Frontal cortex (tissue), 4 donors: ENCODE measurements around the gene CHST15. TPM values are rescaled to one million over a fixed set of nuclear protein-coding genes. Genes with fewer than 3 reads are reported as not detected.

ENCODE experiments used
- DNase-seq, 2 donors: peaks; one replicate each; pipeline ENCODE4 v3.0.0; 2012; ENCODE audit warnings: low spot score in 2 of 2
- FAIRE-seq: peaks from 2 replicates; lab custom pipeline; 2012; peaks lifted over from hg19 to GRCh38; lab: Jason Lieb, UNC
- total RNA-seq: library from RNA; depleted of rRNA; stranded (reverse); fragments of >200 nt; gene quantifications from one replicate; pipeline ENCODE4 v1.2.3, GENCODE V29; 2014
- donor health status: control.
- donor health status: control.
- donor health status: control.

The CHST15 gene
- 48.9 TPM for total RNA-seq

- DNase-seq (peak; percentile 56 to 63), FAIRE-seq (no peak)
These were observed at the start of gene CHST15 for GRCh38 chr10:124092860-124093773. Gene CHST15 (minus strand): TSS chr10:124093598. CDS start chr10:124046212, 47,386 bp downstream.

GRCh38 chr10:124142960-124143359 lies 49.6 kb upstream of the CHST15 start:
- DNase-seq (no peak), FAIRE-seq (no peak)

GRCh38 chr10:124142006-124142739 lies 48.8 kb upstream of the CHST15 start:
- FAIRE-seq, result no peak

GRCh38 chr10:124138883-124139348 lies 45.5 kb upstream of the CHST15 start:
- DNase-seq (no peak), FAIRE-seq (no peak)

More at GRCh38 chr10:124142006-124142739, 48.8 kb upstream of the CHST15 start:
- DNase-seq, result no peak

- FAIRE-seq (no peak), DNase-seq (no peak)
These were observed 44.9 kb upstream of the CHST15 start for GRCh38 chr10:124138195-124138882.

GRCh38 chr10:124134251-124134893 lies 41.0 kb upstream of the CHST15 start:
- FAIRE-seq (no peak), DNase-seq (no peak)

- DNase-seq (no peak), FAIRE-seq (no peak)
These were observed 39.5 kb upstream of the CHST15 start for GRCh38 chr10:124132876-124133275.

- FAIRE-seq (no peak), DNase-seq (no peak)
These were observed 38.9 kb upstream of the CHST15 start for GRCh38 chr10:124132306-124132705.

- no peak for DNase-seq
These were observed 37.8 kb upstream of the CHST15 start for GRCh38 chr10:124131172-124131571.

GRCh38 chr10:124130198-124130900 lies 37.0 kb upstream of the CHST15 start:
- DNase-seq (no peak), FAIRE-seq (no peak)

More at GRCh38 chr10:124131172-124131571, 37.8 kb upstream of the CHST15 start:
- no peak for FAIRE-seq

GRCh38 chr10:124129471-124129870 lies 36.1 kb upstream of the CHST15 start:
- FAIRE-seq (no peak), DNase-seq (no peak)

- FAIRE-seq (no peak), DNase-seq (no peak)
These were observed 35.4 kb upstream of the CHST15 start for GRCh38 chr10:124128811-124129145.

- DNase-seq (no peak), FAIRE-seq (no peak)
These were observed 34.8 kb upstream of the CHST15 start for GRCh38 chr10:124127965-124128810.

GRCh38 chr10:124127563-124127962 lies 34.2 kb upstream of the CHST15 start:
- DNase-seq (no peak), FAIRE-seq (no peak)

- no peak for DNase-seq
- FAIRE-seq, result no peak
These were observed 33.6 kb upstream of the CHST15 start for GRCh38 chr10:124126983-124127385.

GRCh38 chr10:124126145-124126982 lies 33.0 kb upstream of the CHST15 start:
- FAIRE-seq, result no peak
- no peak for DNase-seq

GRCh38 chr10:124125305-124126116 lies 32.1 kb upstream of the CHST15 start:
- FAIRE-seq (no peak), DNase-seq (no peak)
